ENCODE data around the gene ADK. TPM values are rescaled to one million over a fixed set of nuclear protein-coding genes. Genes with fewer than 3 reads are reported as not detected.
"Not testable (repeated sequence)": the region's sequence is repeated elsewhere in the genome, so short reads cannot be mapped to it uniquely, and the experiment has no call there.

Gene ADK
- polyA plus RNA-seq, 1 experiment, result 19.4 TPM

DNA sequence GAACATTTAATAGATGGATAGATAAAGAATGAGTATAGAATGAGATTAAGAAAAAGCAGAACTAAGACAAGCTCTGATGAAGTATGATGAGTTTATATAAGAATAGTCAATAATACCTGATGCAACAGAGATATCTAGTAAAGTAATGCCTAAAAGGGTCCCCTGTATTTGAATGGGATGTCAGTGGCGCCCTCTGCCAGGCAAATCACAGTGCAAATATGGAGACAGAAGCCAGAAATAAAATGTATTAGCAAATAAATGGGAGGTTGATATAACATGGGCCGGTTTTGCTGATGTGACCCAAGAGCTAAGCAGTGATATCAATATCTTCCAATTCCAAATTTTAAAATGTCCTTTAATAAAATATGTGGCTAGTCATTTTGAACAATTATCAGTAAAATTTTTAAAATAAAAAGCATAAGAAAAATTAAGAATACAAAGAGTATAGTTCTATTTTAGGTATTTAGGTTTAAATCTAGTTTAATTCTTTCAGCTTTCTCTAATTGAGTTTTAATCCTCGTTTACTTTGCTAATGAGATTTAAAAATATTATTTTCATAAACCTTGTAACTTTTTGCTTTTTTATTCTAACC lies 62.6 kb downstream of the ADK start:
- TF ChIP-seq, protein P1, sequence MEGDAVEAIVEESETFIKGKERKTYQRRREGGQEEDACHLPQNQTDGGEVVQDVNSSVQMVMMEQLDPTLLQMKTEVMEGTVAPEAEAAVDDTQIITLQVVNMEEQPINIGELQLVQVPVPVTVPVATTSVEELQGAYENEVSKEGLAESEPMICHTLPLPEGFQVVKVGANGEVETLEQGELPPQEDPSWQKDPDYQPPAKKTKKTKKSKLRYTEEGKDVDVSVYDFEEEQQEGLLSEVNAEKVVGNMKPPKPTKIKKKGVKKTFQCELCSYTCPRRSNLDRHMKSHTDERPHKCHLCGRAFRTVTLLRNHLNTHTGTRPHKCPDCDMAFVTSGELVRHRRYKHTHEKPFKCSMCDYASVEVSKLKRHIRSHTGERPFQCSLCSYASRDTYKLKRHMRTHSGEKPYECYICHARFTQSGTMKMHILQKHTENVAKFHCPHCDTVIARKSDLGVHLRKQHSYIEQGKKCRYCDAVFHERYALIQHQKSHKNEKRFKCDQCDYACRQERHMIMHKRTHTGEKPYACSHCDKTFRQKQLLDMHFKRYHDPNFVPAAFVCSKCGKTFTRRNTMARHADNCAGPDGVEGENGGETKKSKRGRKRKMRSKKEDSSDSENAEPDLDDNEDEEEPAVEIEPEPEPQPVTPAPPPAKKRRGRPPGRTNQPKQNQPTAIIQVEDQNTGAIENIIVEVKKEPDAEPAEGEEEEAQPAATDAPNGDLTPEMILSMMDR (IDR thresholded peaks at IDR 0.05; ENCODE audit: insufficient read depth, low read depth, low read length), result peak; percentile 63
- ChIA-PET POLR2A (no interaction called here), CTCF (interaction anchor here (0.5 to 2.4 kb wide), 24 partner anchors 10 to 334 kb away, joined by 3 to 10 read pairs (median 4); partner anchors contain the start of genes ADK and AP3M1)
- no peak for DNase-seq (ENCODE audit: low read depth)
- Histone ChIP-seq H3K36me3 (ENCODE audit: control insufficient read depth, insufficient read depth, low read length) (no peaks in the 10 kb centered on the region), H3K4me3 (ENCODE audit: low read depth, low read length) (no peak overlapping the region), H3K27me3 (ENCODE audit: control insufficient read depth, insufficient read depth, low read length) (no peaks in the 10 kb centered on the region)

DNA sequence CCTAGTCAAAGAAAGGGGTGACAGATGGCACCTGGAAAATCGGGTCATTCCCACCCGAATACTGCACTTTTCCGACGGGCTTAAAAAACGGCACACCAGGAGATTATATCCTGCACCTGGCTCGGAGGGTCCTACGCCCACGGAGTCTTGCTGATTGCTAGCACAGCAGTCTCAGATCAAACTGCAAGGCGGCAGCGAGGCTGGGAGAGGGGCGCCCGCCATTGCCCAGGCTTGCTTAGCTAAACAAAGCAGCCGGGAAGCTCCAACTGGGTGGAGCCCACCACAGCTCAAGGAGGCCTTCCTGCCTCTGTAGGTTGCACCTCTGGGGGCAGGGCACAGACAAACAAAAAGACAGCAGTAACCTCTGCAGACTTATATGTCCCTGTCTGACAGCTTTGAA lies 66.1 kb downstream of the ADK start:
- CTCF ChIA-PET, POLR2A ChIA-PET: not testable (repeated sequence)

GRCh38 chr10:74222467-74222866 lies 71.4 kb downstream of the ADK start:
- DNase-seq (ENCODE audit: low read depth); H3K4me3 ChIP-seq (ENCODE audit: low read depth, low read length); POLR2A ChIA-PET; H3K36me3 ChIP-seq (ENCODE audit: control insufficient read depth, insufficient read depth, low read length); H3K27me3 ChIP-seq (ENCODE audit: control insufficient read depth, insufficient read depth, low read length): not testable (repeated sequence)
- CTCF ChIA-PET, result interaction anchor here (0.5 kb wide), 1 partner anchor 108 kb away, joined by 3 read pairs; no protein-coding TSS in a partner anchor

More for the DNA sequence above, 66.1 kb downstream of the ADK start:
- H3K36me3 ChIP-seq (ENCODE audit: control insufficient read depth, insufficient read depth, low read length); H3K27me3 ChIP-seq (ENCODE audit: control insufficient read depth, insufficient read depth, low read length); H3K4me3 ChIP-seq (ENCODE audit: low read depth, low read length); DNase-seq (ENCODE audit: low read depth): not testable (repeated sequence)

- H3K36me3 ChIP-seq (ENCODE audit: control insufficient read depth, insufficient read depth, low read length), result no peaks in the 10 kb centered on the region
- CTCF ChIA-PET, result interaction anchor here (1.0 to 1.4 kb wide), 4 partner anchors 10 to 338 kb away, joined by 3 read pairs; no protein-coding TSS in a partner anchor
- DNase-seq (ENCODE audit: low read depth), result peak; percentile 29
- TF ChIP-seq, protein P1 (IDR thresholded peaks at IDR 0.05; ENCODE audit: insufficient read depth, low read depth, low read length), result no peak
- no peaks in the 10 kb centered on the region for H3K27me3 ChIP-seq (ENCODE audit: control insufficient read depth, insufficient read depth, low read length)
- no peak overlapping the region for H3K4me3 ChIP-seq (ENCODE audit: low read depth, low read length)
- POLR2A ChIA-PET, result interaction anchor here (0.6 kb wide), 1 partner anchor 94 kb away, joined by 7 read pairs; no protein-coding TSS in a partner anchor
Measured at GRCh38 chr10:74223755-74224529, 72.9 kb downstream of the ADK start.

GRCh38 chr10:74227697-74228424 lies 76.8 kb downstream of the ADK start:
- H3K27me3 ChIP-seq (ENCODE audit: control insufficient read depth, insufficient read depth, low read length), result no peaks in the 10 kb centered on the region
- TF ChIP-seq, protein P1 (IDR thresholded peaks at IDR 0.05; ENCODE audit: insufficient read depth, low read depth, low read length), result no peak
- H3K4me3 ChIP-seq (ENCODE audit: low read depth, low read length), result no peak overlapping the region
- H3K36me3 ChIP-seq (ENCODE audit: control insufficient read depth, insufficient read depth, low read length), result no peaks in the 10 kb centered on the region
- ChIA-PET CTCF (interaction anchor here (0.6 to 1.4 kb wide), 6 partner anchors 8 to 1008 kb away, joined by 3 to 7 read pairs (median 3); partner anchors contain the start of gene COMTD1), POLR2A (no interaction called here)
- DNase-seq (ENCODE audit: low read depth), result no peak

GRCh38 chr10:74231375-74231774 lies 80.4 kb downstream of the ADK start:
- no peak for DNase-seq (ENCODE audit: low read depth)
- ChIA-PET POLR2A (interaction anchor here (0.7 kb wide), 1 partner anchor 41 kb away, joined by 3 read pairs; no protein-coding TSS in a partner anchor), CTCF (interaction anchor here (1.4 kb wide), 1 partner anchor 12 kb away, joined by 4 read pairs; no protein-coding TSS in a partner anchor)
- TF ChIP-seq, protein P1 (IDR thresholded peaks at IDR 0.05; ENCODE audit: insufficient read depth, low read depth, low read length), result no peak
- Histone ChIP-seq H3K27me3 (ENCODE audit: control insufficient read depth, insufficient read depth, low read length) (no peaks in the 10 kb centered on the region), H3K4me3 (ENCODE audit: low read depth, low read length) (no peak overlapping the region), H3K36me3 (ENCODE audit: control insufficient read depth, insufficient read depth, low read length) (no peaks in the 10 kb centered on the region)

Measured in BJ (cell line).